Common myeloid progenitor, CD34-positive (primary cell): ENCODE data around the gene PUS10.
"Not testable (repeated sequence)": the region's sequence is repeated elsewhere in the genome, so short reads cannot be mapped to it uniquely, and the experiment has no call there.

Source experiments
- CTCF ChIA-PET: fragments of 350-600 bp; sonication (Branson Sonifier 250); formaldehyde crosslinking; loops from one replicate; lab custom pipeline; 2021; ENCODE audit warnings: antibody characterized with exemption; lab: Charles Lee
- POLR2A ChIA-PET: fragments of 350-600 bp; sonication (Branson Sonifier 250); formaldehyde crosslinking; loops from one replicate; lab custom pipeline; 2021; ENCODE audit warnings: antibody characterized with exemption; lab: Charles Lee
- DNase-seq, 3 donors: peaks; one replicate each; pipeline versions ENCODE4 v3.0.0 to v3.0.0-alpha.2; 2013
- H3K27ac ChIP-seq, 2 experiments: 1 replicate in 1 of 2; 2 replicates in 1 of 2; pipeline ENCODE4 v1.7.0; 2013; ENCODE audit warnings: inconsistent platforms in 2 of 2, low read length in 2 of 2, mild to moderate bottlenecking in 2 of 2, low read depth in 1 of 2, moderate library complexity in 1 of 2; ENCODE audit not compliant: severe bottlenecking in 2 of 2, insufficient read depth in 1 of 2, poor library complexity in 1 of 2
- H3K27me3 ChIP-seq, 5 experiments: replicated peaks in 2 of 5; 1 replicate in 3 of 5; 2 replicates in 2 of 5; pipeline versions ENCODE4 v1.6.1 to v1.7.0; 2013; ENCODE audit warnings: low read length in 4 of 5, mild to moderate bottlenecking in 2 of 5, moderate library complexity in 2 of 5, inconsistent platforms in 1 of 5; ENCODE audit not compliant: insufficient read depth in 5 of 5, control insufficient read depth in 4 of 5
- H3K36me3 ChIP-seq, 4 experiments: 1 replicate in 2 of 4; 2 replicates in 2 of 4; pipeline versions ENCODE4 v1.6.1 to v1.7.0; 2013; ENCODE audit warnings: low read length in 3 of 4, control low read depth in 1 of 4, mild to moderate bottlenecking in 1 of 4; ENCODE audit not compliant: control insufficient read depth in 4 of 4, insufficient read depth in 4 of 4
- H3K4me1 ChIP-seq, 4 experiments: 1 replicate in 3 of 4; 2 replicates in 1 of 4; pipeline versions ENCODE4 v1.6.1 to v1.7.1; 2013; ENCODE audit warnings: low read length in 3 of 4, mild to moderate bottlenecking in 3 of 4, control low read depth in 1 of 4, inconsistent platforms in 1 of 4, moderate library complexity in 1 of 4; ENCODE audit not compliant: control insufficient read depth in 4 of 4, insufficient read depth in 4 of 4; ENCODE audit errors: control extremely low read depth in 1 of 4
- H3K4me3 ChIP-seq, 7 experiments: 1 replicate in 4 of 7; 2 replicates in 3 of 7; pipeline versions ENCODE4 v1.5.1 to v1.7.0; 2013; ENCODE audit warnings: mild to moderate bottlenecking in 7 of 7, low read length in 6 of 7, moderate library complexity in 6 of 7, inconsistent platforms in 2 of 7, low read depth in 2 of 7, control low read depth in 1 of 7; ENCODE audit not compliant: insufficient read depth in 4 of 7, control insufficient read depth in 1 of 7; ENCODE audit errors: extremely low read depth in 1 of 7
- H3K9me3 ChIP-seq, 5 experiments: 1 replicate in 4 of 5; 2 replicates in 1 of 5; pipeline versions ENCODE4 v1.6.1 to v1.7.1; 2013; ENCODE audit warnings: low read length in 4 of 5, mild to moderate bottlenecking in 2 of 5, inconsistent platforms in 1 of 5, low read depth in 1 of 5, moderate library complexity in 1 of 5; ENCODE audit not compliant: control insufficient read depth in 4 of 5, insufficient read depth in 2 of 5; ENCODE audit errors: control extremely low read depth in 1 of 5
- WGBS: methylation state at CpG from one replicate; pipeline ENCODE4 v1.1.5; 2013; ENCODE audit not compliant: insufficient coverage; 5-methylcytosine and 5-hydroxymethylcytosine counted together

PUS10 gene

GRCh38 chr2:60926741-60927552, 91.1 kb downstream of the PUS10 start:
- H3K4me3 ChIP-seq = peak overlapping the region in 3 of 7 experiments; percentile 13 to 35 (median 30)
- no peaks in the 10 kb centered on the region for H3K9me3 ChIP-seq
- H3K27ac ChIP-seq = peak overlapping the region; percentile 4 to 9
- peak; percentile 62 to 92 (median 91) for DNase-seq
- CTCF ChIA-PET = interaction anchor here (0.7 to 1.2 kb wide), 6 partner anchors 10 to 131 kb away, joined by 3 read pairs; no protein-coding TSS in a partner anchor
- H3K27me3 ChIP-seq = no peaks in the 10 kb centered on the region
- POLR2A ChIA-PET = interaction anchor here (0.7 kb wide), 1 partner anchor 37 kb away, joined by 3 read pairs; no protein-coding TSS in a partner anchor
- H3K4me1 ChIP-seq = peaks cover 12 to 24% (median 21%) of the 10 kb centered on the region in 4 experiments
- H3K36me3 ChIP-seq = peaks cover 10 to 31% (median 23%) of the 10 kb centered on the region in 4 experiments
- WGBS = 30% methylated on average over 2 of the region's 3 CpGs

DNA sequence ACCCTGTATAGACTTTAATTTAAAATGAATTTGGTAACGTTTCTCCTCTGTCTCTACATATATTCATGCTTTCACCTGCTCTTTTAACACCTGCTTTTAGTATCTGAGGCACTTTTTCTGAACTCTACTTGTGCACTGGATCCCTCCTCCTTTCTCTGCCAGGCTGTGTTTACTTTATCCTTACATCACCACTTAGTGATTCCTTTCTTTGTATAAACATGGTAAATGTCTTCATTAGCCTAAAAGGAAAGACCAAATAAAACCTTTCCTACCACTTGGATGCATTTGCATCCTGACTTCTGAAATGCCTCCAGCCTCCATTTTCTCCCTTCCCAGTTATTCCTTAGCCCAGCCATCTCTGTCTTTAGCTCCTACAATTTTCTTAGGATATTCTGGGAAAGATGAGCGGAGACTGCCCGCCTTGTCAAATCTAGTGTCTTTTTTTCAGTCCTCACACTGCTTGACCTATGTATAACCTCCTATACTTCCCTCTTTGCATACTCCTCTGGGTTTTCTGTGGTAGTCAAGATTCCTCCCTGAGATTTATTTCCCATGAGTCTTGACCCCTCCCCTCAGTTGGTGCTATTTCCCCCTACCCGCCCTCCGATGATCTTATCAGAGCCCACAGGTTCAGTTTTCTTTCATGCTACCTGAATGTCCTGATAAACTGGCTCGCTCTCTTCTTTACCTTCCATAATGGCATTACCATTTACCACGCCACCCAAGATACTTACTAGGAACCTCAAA, 91.9 kb downstream of the PUS10 start:
- Histone ChIP-seq H3K27me3 (no peaks in the 10 kb centered on the region), H3K27ac (no peak overlapping the region), H3K4me1 (peaks cover 12 to 24% (median 21%) of the 10 kb centered on the region in 4 experiments), H3K36me3 (peaks cover 14 to 34% (median 24%) of the 10 kb centered on the region in 4 experiments), H3K4me3 (peak overlapping the region in 1 of 7 experiments; percentile 30), H3K9me3 (no peaks in the 10 kb centered on the region)
- ChIA-PET POLR2A (no interaction called here), CTCF (interaction anchor here (1.1 to 1.2 kb wide), 3 partner anchors 19 to 131 kb away, joined by 3 read pairs; no protein-coding TSS in a partner anchor)
- peak in 2 of 3 donors; percentile 18 to 29 for DNase-seq
- WGBS = 60% methylated on average over 6 of the region's 7 CpGs

DNA sequence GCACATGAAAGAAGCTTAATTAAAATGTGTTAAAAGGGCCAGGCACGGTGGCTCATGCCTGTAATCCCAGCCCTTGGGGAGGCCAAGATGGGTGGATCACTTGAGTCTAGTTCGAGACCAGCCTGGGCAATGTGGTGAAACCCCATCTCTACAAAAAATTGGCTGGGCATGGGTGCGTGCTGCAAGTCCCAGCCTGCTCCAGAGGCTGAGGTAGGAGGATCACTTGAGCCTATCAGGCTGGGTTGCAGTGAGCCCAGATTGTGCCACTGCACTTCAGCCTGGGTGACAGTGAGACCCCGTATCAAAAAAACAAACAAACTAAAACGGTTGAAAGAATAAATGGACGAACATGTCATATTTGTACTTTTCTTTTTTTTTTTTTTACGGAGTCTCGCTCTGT, 110.7 kb downstream of the PUS10 start:
- H3K4me1 ChIP-seq = no peaks in the 10 kb centered on the region
- DNase-seq = no peak
- H3K9me3 ChIP-seq = no peaks in the 10 kb centered on the region
- ChIA-PET POLR2A (no interaction called here), CTCF (no interaction called here)
- H3K36me3 ChIP-seq = peaks cover 11 to 44% (median 30%) of the 10 kb centered on the region in 4 experiments
- 100% methylated on average over 4 of the region's 8 CpGs for WGBS
- H3K4me3 ChIP-seq = no peak overlapping the region
- no peak overlapping the region for H3K27ac ChIP-seq
- no peaks in the 10 kb centered on the region for H3K27me3 ChIP-seq

GRCh38 chr2:60906395-60906794, 111.7 kb downstream of the PUS10 start:
- ChIA-PET POLR2A (no interaction called here), CTCF (no interaction called here)
- DNase-seq = peak in 1 of 3 donors; percentile 23
- Histone ChIP-seq H3K9me3 (no peaks in the 10 kb centered on the region), H3K4me1 (no peaks in the 10 kb centered on the region), H3K36me3 (peaks cover 11 to 53% (median 33%) of the 10 kb centered on the region in 4 experiments), H3K4me3 (no peak overlapping the region), H3K27ac (no peak overlapping the region), H3K27me3 (no peaks in the 10 kb centered on the region)
- 100% methylated on average over 1 of the region's 2 CpGs for WGBS

- H3K27me3 ChIP-seq, CTCF ChIA-PET, POLR2A ChIA-PET, DNase-seq, H3K9me3 ChIP-seq, H3K4me1 ChIP-seq, H3K27ac ChIP-seq, H3K4me3 ChIP-seq: not testable (repeated sequence)
- H3K36me3 ChIP-seq = peaks cover 10 to 56% (median 35%) of the 10 kb centered on the region in 4 experiments
- WGBS = 100% methylated on average over 2 of the region's 5 CpGs
These were observed 112.2 kb downstream of the PUS10 start for GRCh38 chr2:60905867-60906266.

DNA sequence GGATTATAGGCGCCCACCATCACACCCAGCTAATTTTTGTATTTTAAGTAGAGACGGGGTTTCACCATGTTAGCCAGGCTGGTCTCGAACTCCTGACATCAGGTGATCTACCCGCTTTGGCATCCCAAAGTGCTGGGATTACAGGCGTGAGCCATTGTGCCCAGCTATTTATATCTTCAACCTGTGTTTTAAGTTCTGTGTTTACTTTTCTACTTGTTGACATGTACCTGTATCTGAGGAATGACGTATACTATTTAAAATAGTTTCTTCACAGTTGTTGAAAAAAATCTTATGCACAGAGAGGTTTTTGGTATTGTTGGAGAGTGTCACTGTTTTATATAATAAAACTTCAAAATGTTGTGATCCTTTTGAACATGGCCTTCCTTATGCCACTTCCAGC, 116.8 kb downstream of the PUS10 start:
- CTCF ChIA-PET = interaction anchor here (1.0 to 2.1 kb wide), 2 partner anchors 15 to 19 kb away, joined by 5 to 6 read pairs; no protein-coding TSS in a partner anchor
- H3K27me3 ChIP-seq, H3K9me3 ChIP-seq, H3K4me1 ChIP-seq, H3K27ac ChIP-seq, H3K4me3 ChIP-seq, DNase-seq: not testable (repeated sequence)
- WGBS = 100% methylated on average over 3 of the region's 6 CpGs
- POLR2A ChIA-PET = interaction anchor here (0.9 kb wide), 1 partner anchor 14 kb away, joined by 3 read pairs; no protein-coding TSS in a partner anchor
- H3K36me3 ChIP-seq = peaks cover 18 to 76% (median 54%) of the 10 kb centered on the region in 4 experiments
